Measurements from ENCODE around the gene HOTAIR.
A peak's percentile ranks its signal among the peaks of the same experiment; 100 is the strongest.

Gene HOTAIR

GRCh38 chr12:53948650-53949593, 25.8 kb downstream of the HOTAIR start:
- DNase-seq (ENCODE audit: low spot score) = no peak

GRCh38 chr12:53947743-53948142, 27.0 kb downstream of the HOTAIR start:
- no peak for DNase-seq (ENCODE audit: low spot score)

- DNase-seq (ENCODE audit: low spot score) = no peak
These were observed 29.6 kb downstream of the HOTAIR start for GRCh38 chr12:53944907-53945847.

- DNase-seq (ENCODE audit: low spot score) = no peak
These were observed 30.5 kb downstream of the HOTAIR start for GRCh38 chr12:53944209-53944608.

GRCh38 chr12:53942467-53942997, 32.2 kb downstream of the HOTAIR start:
- DNase-seq (ENCODE audit: low spot score) = no peak

- no peak for DNase-seq (ENCODE audit: low spot score)
These were observed 33.0 kb downstream of the HOTAIR start for GRCh38 chr12:53941750-53942149.

GRCh38 chr12:53941187-53941586, 33.6 kb downstream of the HOTAIR start:
- no peak for DNase-seq (ENCODE audit: low spot score)

GRCh38 chr12:53940443-53941014, 34.2 kb downstream of the HOTAIR start:
- DNase-seq (ENCODE audit: low spot score) = no peak

- peak; percentile 69 for DNase-seq (ENCODE audit: low spot score)
These were observed 35.3 kb downstream of the HOTAIR start for GRCh38 chr12:53939141-53940108.

- peak; percentile 59 for DNase-seq (ENCODE audit: low spot score)
These were observed 36.2 kb downstream of the HOTAIR start, which contains the start of gene HOXC13 for GRCh38 chr12:53938326-53939140. Gene HOXC13 (plus strand): TSS chr12:53938831. CDS start chr12:53938907, 76 bp downstream.

GRCh38 chr12:53937596-53938325, 37.0 kb downstream of the HOTAIR start:
- no peak for DNase-seq (ENCODE audit: low spot score)

- DNase-seq (ENCODE audit: low spot score) = no peak
These were observed 37.7 kb downstream of the HOTAIR start for GRCh38 chr12:53937099-53937498.

GRCh38 chr12:53935383-53936341, 39.1 kb downstream of the HOTAIR start:
- DNase-seq (ENCODE audit: low spot score) = no peak

GRCh38 chr12:53932915-53933314, 41.8 kb downstream of the HOTAIR start:
- DNase-seq (ENCODE audit: low spot score) = no peak

GRCh38 chr12:53931844-53932581, 42.7 kb downstream of the HOTAIR start:
- DNase-seq (ENCODE audit: low spot score) = no peak

- DNase-seq (ENCODE audit: low spot score) = no peak
These were observed 44.0 kb downstream of the HOTAIR start for GRCh38 chr12:53930591-53931255.

GRCh38 chr12:53929527-53929926, 45.2 kb downstream of the HOTAIR start:
- no peak for DNase-seq (ENCODE audit: low spot score)

Data from AG08396 (cell line).